HepG2 (cell line): ENCODE results near the gene BCAS3. TPM values are rescaled to one million over a fixed set of nuclear protein-coding genes. Genes with fewer than 3 reads are reported as not detected.
A peak's percentile ranks its signal among the peaks of the same experiment; 100 is the strongest.

Source experiments
- ATAC-seq: fragments of 200-7000 bp; cut with Tn5 transposase; 3 replicates; pipeline ENCODE4 v1.9.1; 2020; ENCODE audit warnings: mild to moderate bottlenecking, moderate library complexity
- BruUV-seq: library from RNA; stranded (reverse); fragments of 400-500 nt; replicated peaks from 2 replicates; lab custom pipeline; 2021; lab: Mats Ljungman, UMichigan
- CTCF ChIA-PET: fragments of 300-600 bp; formaldehyde crosslinking; extraction: SDS; loops from one replicate; lab custom pipeline; 2021; ENCODE audit warnings: low total read pairs, inconsistent platforms, low intra/inter-chr PET ratio; lab: Yijun Ruan, JAX
- POLR2A ChIA-PET: fragments of 350-600 bp; sonication (Branson Sonifier 250); formaldehyde crosslinking; loops from one replicate; lab custom pipeline; 2020; ENCODE audit warnings: antibody characterized with exemption, inconsistent platforms; lab: Yijun Ruan, JAX
- DNase-seq: peaks from one replicate; pipeline ENCODE4 v3.0.0-alpha.2; 2015; ENCODE audit warnings: low spot score
- FAIRE-seq: peaks from 3 replicates; lab custom pipeline; 2011; peaks lifted over from hg19 to GRCh38; lab: Jason Lieb, UNC
- H2AFZ ChIP-seq: one replicate; pipeline ENCODE4 v1.6.1; 2011; ENCODE audit warnings: low read length, inconsistent platforms
- H3K27ac ChIP-seq: fragments of 300-600 bp; 3 replicates; pipeline ENCODE4 v1.8.0; 2011; ENCODE audit warnings: mixed run types, mild to moderate bottlenecking, mixed read lengths, low read length, inconsistent platforms; ENCODE audit not compliant: insufficient read depth; ENCODE audit errors: extremely low read length
- H3K27me3 ChIP-seq, 2 experiments: fragments of 200-600 bp in 1 of 2; 2 replicates in 1 of 2; 3 replicates in 1 of 2; pipeline versions ENCODE4 v1.6.0 to v1.8.0; 2011; ENCODE audit warnings: low read length in 2 of 2, mild to moderate bottlenecking in 2 of 2, moderate library complexity in 2 of 2, inconsistent platforms in 1 of 2; ENCODE audit not compliant: insufficient read depth in 2 of 2, control insufficient read depth in 1 of 2
- H3K36me3 ChIP-seq, 2 experiments: fragments of 200-600 bp in 1 of 2; replicated peaks in 1 of 2; 2 replicates in 1 of 2; 3 replicates in 1 of 2; pipeline versions ENCODE4 v1.5.1 to v1.8.0; 2011; ENCODE audit warnings: low read length in 2 of 2, inconsistent platforms in 1 of 2; ENCODE audit not compliant: insufficient read depth in 2 of 2, control insufficient read depth in 1 of 2
- H3K4me1 ChIP-seq: 2 replicates; pipeline ENCODE4 v1.5.1; 2012; ENCODE audit warnings: low read length, inconsistent platforms; ENCODE audit not compliant: insufficient read depth
- H3K4me2 ChIP-seq: 2 replicates; pipeline ENCODE4 v1.6.0; 2011; ENCODE audit warnings: low read depth, low read length, inconsistent platforms
- H3K4me3 ChIP-seq, 3 experiments: fragments of 200-600 bp in 1 of 3; sonication (generic), shearing (Covaris generic) in 1 of 3; replicated peaks in 1 of 3; 2 replicates each; pipeline ENCODE4 v1.5.1; 2011 to 2016; ENCODE audit warnings: low read length in 3 of 3, inconsistent platforms in 2 of 3, low read depth in 2 of 3, mild to moderate bottlenecking in 2 of 3, control low read depth in 1 of 3, mixed read lengths in 1 of 3; ENCODE audit not compliant: insufficient read depth in 1 of 3
- H3K79me2 ChIP-seq: one replicate; pipeline ENCODE4 v1.6.1; 2011; ENCODE audit warnings: low read length, inconsistent platforms; ENCODE audit not compliant: insufficient read depth
- H3K9ac ChIP-seq: 2 replicates; pipeline ENCODE4 v1.6.0; 2011; ENCODE audit warnings: mild to moderate bottlenecking, low read depth, low read length, inconsistent platforms; ENCODE audit not compliant: insufficient read depth
- H3K9me3 ChIP-seq: 2 replicates; pipeline ENCODE4 v1.5.1; 2012; ENCODE audit warnings: mild to moderate bottlenecking, low read length
- H4K20me1 ChIP-seq: 2 replicates; pipeline ENCODE4 v1.6.0; 2011; ENCODE audit warnings: inconsistent platforms, mild to moderate bottlenecking, low read length, moderate library complexity; ENCODE audit not compliant: insufficient read depth
- AGO2 ChIP-seq: fragments of 200-400 bp; formaldehyde crosslinking; optimal IDR thresholded peaks from 2 replicates; pipeline ENCODE3; 2017; ENCODE audit warnings: mild to moderate bottlenecking, low read depth, low read length, moderate library complexity
- ASH2L ChIP-seq: fragments of 300-600, 200-600 bp; sonication (generic); IDR thresholded peaks from 2 replicates; pipeline ENCODE4 v1.7.0; 2017; ENCODE audit warnings: low read depth, mild to moderate bottlenecking, moderate library complexity, mixed read lengths, low read length; ENCODE audit not compliant: insufficient read length
- CENPX ChIP-seq: sonication (generic); formaldehyde crosslinking; IDR thresholded peaks from 2 replicates; pipeline ENCODE4 v1.9.0; 2021; ENCODE audit warnings: mild to moderate bottlenecking, missing genetic modification reagents, moderate library complexity
- FOXM1 ChIP-seq: sonication (generic); formaldehyde crosslinking; IDR thresholded peaks from 2 replicates; pipeline ENCODE4 v1.5.0; 2020; ENCODE audit warnings: missing genetic modification reagents
- HDAC6 ChIP-seq: fragments of 200-600 bp; sonication (generic); IDR thresholded peaks from 2 replicates; pipeline ENCODE4 v1.7.0; 2017; ENCODE audit warnings: mild to moderate bottlenecking, antibody characterized with exemption, low read length, low read depth
- KMT2B ChIP-seq: IDR thresholded peaks from 2 replicates; pipeline ENCODE4 v1.6.1; 2016; ENCODE audit warnings: missing genetic modification reagents, missing compliant biosample characterization
- MBD4 ChIP-seq: IDR thresholded peaks from 2 replicates; pipeline ENCODE4 v1.6.1; 2012; ENCODE audit warnings: low read length, inconsistent platforms, borderline replicate concordance
- NKX3-1 ChIP-seq: sonication (generic); formaldehyde crosslinking; IDR thresholded peaks from 2 replicates; pipeline ENCODE4 v1.5.0; 2020; ENCODE audit warnings: missing genetic modification reagents
- RBFOX2 ChIP-seq: fragments of 200-400 bp; formaldehyde crosslinking; IDR thresholded peaks from 2 replicates; pipeline ENCODE4 v1.6.1; 2017; ENCODE audit warnings: low read depth, mild to moderate bottlenecking, low read length
- SMYD3 ChIP-seq: sonication (generic); formaldehyde crosslinking; IDR thresholded peaks from 2 replicates; pipeline ENCODE4 v1.8.1; 2023; ENCODE audit warnings: mild to moderate bottlenecking, missing genetic modification reagents
- ZBTB1 ChIP-seq: sonication (generic); formaldehyde crosslinking; IDR thresholded peaks from 2 replicates; pipeline ENCODE4 v1.4.0; 2020; ENCODE audit warnings: missing genetic modification reagents, borderline replicate concordance
- ZFP36L2 ChIP-seq: sonication (generic); formaldehyde crosslinking; IDR thresholded peaks from 2 replicates; pipeline ENCODE4 v1.4.0; 2020; ENCODE audit warnings: missing genetic modification reagents
- ZNF607 ChIP-seq: sonication (generic); formaldehyde crosslinking; IDR thresholded peaks from 2 replicates; pipeline ENCODE4 v1.5.1; 2020; ENCODE audit warnings: missing genetic modification reagents, mild to moderate bottlenecking, borderline replicate concordance
- ZNF768 ChIP-seq: sonication (generic); formaldehyde crosslinking; IDR thresholded peaks from 2 replicates; pipeline ENCODE4 v1.4.0; 2020; ENCODE audit warnings: missing genetic modification reagents
- ZNF850 ChIP-seq: sonication (generic); formaldehyde crosslinking; conservative IDR thresholded peaks from 2 replicates; pipeline ENCODE4 v1.9.0; 2021; ENCODE audit warnings: mild to moderate bottlenecking, missing genetic modification reagents
- ZSCAN12 ChIP-seq: sonication (generic); formaldehyde crosslinking; IDR thresholded peaks from 2 replicates; pipeline ENCODE4 v1.9.0; 2021; ENCODE audit warnings: mild to moderate bottlenecking, missing genetic modification reagents
- WGBS: methylation state at CpG from one replicate; pipeline ENCODE4 v1.1.6; 2017; ENCODE audit warnings: low lambda C conversion rate; 5-methylcytosine and 5-hydroxymethylcytosine counted together
- in situ Hi-C: cut with HindIII; loops from 2 replicates; pipeline ENCODE4 v1.10.0; 2017; ENCODE audit warnings: low pct_unique_long_range_greater_than_20kb; ENCODE audit not compliant: extremely low pct_ligation_motif_present
- intact Hi-C: fragments of 100-400 bp; cut with micrococcal nuclease; formaldehyde crosslinking; loops from one replicate; pipeline ENCODE4 v1.10.0; 2022; ENCODE audit not compliant: unreplicated experiment
- polyA plus RNA-seq, 8 experiments: library from polyadenylated mRNA; depleted of rRNA in 3 of 8; stranded (reverse) in 7 of 8; unstranded in 1 of 8; fragments of >200 nt; fragmentation: Illumina TruSeq in 4 of 8; extraction: Trizol in 4 of 8; gene quantifications; 2 replicates each; pipeline versions ENCODE4 v1.2.1 to v1.2.3, GENCODE V29; 2011 to 2016; ENCODE audit warnings: low read depth in 4 of 8, missing spikeins in 1 of 8, mixed read lengths in 1 of 8; ENCODE audit not compliant: insufficient read depth in 1 of 8
- total RNA-seq, 5 experiments: library from RNA; depleted of rRNA; stranded (reverse); fragments of >200 nt; fragmentation: Illumina TruSeq; extraction: Trizol; gene quantifications; 2 replicates each; pipeline ENCODE4 v1.2.3, GENCODE V29; 2016; ENCODE audit warnings: low read depth in 1 of 5
- TF ChIP-seq, protein P1 (sequence below): sonication (generic); formaldehyde crosslinking; IDR thresholded peaks from 2 replicates; pipeline ENCODE4 v1.5.1; 2020; ENCODE audit warnings: missing genetic modification reagents, mild to moderate bottlenecking, borderline replicate concordance

BCAS3 gene
- total and polyA plus RNA-seq, 2 of the 13 experiments (the other 11 are each of a cell fraction or from before 2014, with no cell fraction given): 10.7 to 11.2 TPM

DNA sequence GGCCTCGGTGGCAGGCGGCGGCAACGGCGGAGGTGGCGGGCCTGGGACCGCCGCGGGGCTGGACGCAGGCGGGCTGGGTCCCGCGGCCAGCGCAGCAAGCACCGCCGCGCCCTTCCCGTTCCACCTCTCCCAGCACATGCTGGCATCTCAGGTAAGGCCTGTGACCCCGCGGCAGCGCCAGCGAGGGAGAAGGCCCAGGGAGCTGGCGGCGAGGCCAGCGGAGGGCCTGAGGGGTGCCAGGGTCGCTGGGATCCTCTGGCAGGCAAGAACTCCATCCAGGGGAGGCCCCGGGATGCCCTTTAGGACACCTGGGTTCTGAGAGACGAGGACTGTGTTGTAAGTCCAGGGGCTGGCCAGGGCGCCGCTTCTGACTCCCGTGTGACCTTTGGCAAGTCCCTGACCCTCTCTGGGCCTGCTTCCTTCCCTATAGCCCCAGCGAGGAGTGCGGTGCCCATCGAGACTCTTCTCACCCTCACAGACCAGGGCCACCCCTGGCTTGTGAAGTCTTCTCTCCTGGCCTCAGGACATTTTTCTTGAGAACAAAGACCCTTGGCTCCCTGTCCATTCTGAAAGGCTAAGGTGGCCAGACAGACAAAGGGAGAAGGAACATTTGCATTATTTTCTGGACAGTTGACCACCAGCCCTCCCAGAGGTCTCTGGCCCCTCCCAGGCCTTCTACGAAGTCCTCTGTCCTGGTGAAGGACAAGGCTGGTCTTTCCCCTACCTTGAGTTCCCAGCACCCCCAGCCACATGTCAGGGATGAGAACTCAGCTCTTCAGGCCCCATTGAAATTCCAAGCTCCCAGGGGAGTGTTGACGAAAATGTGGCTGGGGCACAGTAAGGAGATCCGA lies 728.3 kb downstream of the BCAS3 start:
- Histone ChIP-seq H4K20me1 (no peaks in the 10 kb centered on the region), H3K79me2 (peaks cover 3% of the 10 kb centered on the region), H3K36me3 (peaks cover 4 to 6% of the 10 kb centered on the region in 2 experiments; a peak in 2 of 5 replicates), H3K27ac (no peak overlapping the region), H3K9ac (no peak overlapping the region), H3K9me3 (no peaks in the 10 kb centered on the region), H3K4me1 (peaks cover 39% of the 10 kb centered on the region), H3K27me3 (no peaks in the 10 kb centered on the region), H3K4me3 (no peak overlapping the region), H2AFZ (no peak overlapping the region), H3K4me2 (no peak overlapping the region)
- FAIRE-seq (no peak), ATAC-seq (no peak), DNase-seq (no peak)
- BruUV-seq: no TSS peak
- ChIA-PET CTCF (no interaction called here), POLR2A (no interaction called here)
- in situ Hi-C loops: no loop called here
- intact Hi-C loops: loop anchor here (5.0 kb wide), 1 partner anchor 404 kb away; no protein-coding TSS in a partner anchor
- WGBS: 95% methylated on average over 37 of the region's 37 CpGs
- no peak for TF ChIP-seq ASH2L
- TF ChIP-seq ZNF850 (CRISPR knock-in tag): no peak
- TF ChIP-seq AGO2: peak; percentile 44
- TF ChIP-seq NKX3-1 (CRISPR knock-in tag): no peak
- TF ChIP-seq ZNF607 (CRISPR knock-in tag): no peak
- TF ChIP-seq SMYD3 (CRISPR knock-in tag): no peak
- peak; percentile 53; the same call in 1 of the 2 replicates for TF ChIP-seq ZNF768 (CRISPR knock-in tag)
- TF ChIP-seq HDAC6: no peak
- TF ChIP-seq ZSCAN12 (CRISPR knock-in tag): no peak
- TF ChIP-seq CENPX: no peak
- TF ChIP-seq ZBTB1: no peak
- TF ChIP-seq, protein P1, sequence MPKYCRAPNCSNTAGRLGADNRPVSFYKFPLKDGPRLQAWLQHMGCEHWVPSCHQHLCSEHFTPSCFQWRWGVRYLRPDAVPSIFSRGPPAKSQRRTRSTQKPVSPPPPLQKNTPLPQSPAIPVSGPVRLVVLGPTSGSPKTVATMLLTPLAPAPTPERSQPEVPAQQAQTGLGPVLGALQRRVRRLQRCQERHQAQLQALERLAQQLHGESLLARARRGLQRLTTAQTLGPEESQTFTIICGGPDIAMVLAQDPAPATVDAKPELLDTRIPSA: no peak
- TF ChIP-seq RBFOX2: peak; percentile 1; the same call in 1 of the 2 replicates
- no peak for TF ChIP-seq MBD4
- no peak for TF ChIP-seq ZFP36L2 (CRISPR knock-in tag)
- no peak for TF ChIP-seq KMT2B (CRISPR knock-in tag)
- TF ChIP-seq FOXM1: no peak
